MM.1S (cell line): ENCODE measurements around the gene RASL10A.

Experiments
- EZH2 ChIP-seq: fragments of 300-600 bp; sonication (generic); optimal IDR thresholded peaks from 2 replicates; pipeline ENCODE3; 2017; ENCODE audit warnings: low read depth, mild to moderate bottlenecking, antibody characterized with exemption, low read length, mixed read lengths
- EZH2phosphoT487 ChIP-seq: fragments of 300-600 bp; sonication (generic); IDR thresholded peaks from 2 replicates; pipeline ENCODE4 v1.6.1; 2018; ENCODE audit warnings: antibody characterized with exemption, low read length
- TF ChIP-seq, protein P1 (sequence below): fragments of 300-600 bp; sonication (generic); IDR thresholded peaks from 2 replicates; pipeline ENCODE4 v1.5.1; 2016; ENCODE audit warnings: antibody characterized with exemption, low read length, mixed read lengths

GRCh38 chr22:29306835-29307595 is 8.5 kb downstream of the RASL10A start:
- TF ChIP-seq, protein P1, sequence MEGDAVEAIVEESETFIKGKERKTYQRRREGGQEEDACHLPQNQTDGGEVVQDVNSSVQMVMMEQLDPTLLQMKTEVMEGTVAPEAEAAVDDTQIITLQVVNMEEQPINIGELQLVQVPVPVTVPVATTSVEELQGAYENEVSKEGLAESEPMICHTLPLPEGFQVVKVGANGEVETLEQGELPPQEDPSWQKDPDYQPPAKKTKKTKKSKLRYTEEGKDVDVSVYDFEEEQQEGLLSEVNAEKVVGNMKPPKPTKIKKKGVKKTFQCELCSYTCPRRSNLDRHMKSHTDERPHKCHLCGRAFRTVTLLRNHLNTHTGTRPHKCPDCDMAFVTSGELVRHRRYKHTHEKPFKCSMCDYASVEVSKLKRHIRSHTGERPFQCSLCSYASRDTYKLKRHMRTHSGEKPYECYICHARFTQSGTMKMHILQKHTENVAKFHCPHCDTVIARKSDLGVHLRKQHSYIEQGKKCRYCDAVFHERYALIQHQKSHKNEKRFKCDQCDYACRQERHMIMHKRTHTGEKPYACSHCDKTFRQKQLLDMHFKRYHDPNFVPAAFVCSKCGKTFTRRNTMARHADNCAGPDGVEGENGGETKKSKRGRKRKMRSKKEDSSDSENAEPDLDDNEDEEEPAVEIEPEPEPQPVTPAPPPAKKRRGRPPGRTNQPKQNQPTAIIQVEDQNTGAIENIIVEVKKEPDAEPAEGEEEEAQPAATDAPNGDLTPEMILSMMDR = no peak
- no peak for TF ChIP-seq EZH2
- no peak for TF ChIP-seq EZH2phosphoT487
